Measurements from ENCODE around the gene SPAG17. TPM values are rescaled to one million over a fixed set of nuclear protein-coding genes. Genes with fewer than 3 reads are reported as not detected.
A peak's percentile ranks its signal among the peaks of the same experiment; 100 is the strongest.

Gene SPAG17
- total and polyA plus RNA-seq, 2 experiments from 2014 or later = 0.36 to 1.7 TPM

DNA sequence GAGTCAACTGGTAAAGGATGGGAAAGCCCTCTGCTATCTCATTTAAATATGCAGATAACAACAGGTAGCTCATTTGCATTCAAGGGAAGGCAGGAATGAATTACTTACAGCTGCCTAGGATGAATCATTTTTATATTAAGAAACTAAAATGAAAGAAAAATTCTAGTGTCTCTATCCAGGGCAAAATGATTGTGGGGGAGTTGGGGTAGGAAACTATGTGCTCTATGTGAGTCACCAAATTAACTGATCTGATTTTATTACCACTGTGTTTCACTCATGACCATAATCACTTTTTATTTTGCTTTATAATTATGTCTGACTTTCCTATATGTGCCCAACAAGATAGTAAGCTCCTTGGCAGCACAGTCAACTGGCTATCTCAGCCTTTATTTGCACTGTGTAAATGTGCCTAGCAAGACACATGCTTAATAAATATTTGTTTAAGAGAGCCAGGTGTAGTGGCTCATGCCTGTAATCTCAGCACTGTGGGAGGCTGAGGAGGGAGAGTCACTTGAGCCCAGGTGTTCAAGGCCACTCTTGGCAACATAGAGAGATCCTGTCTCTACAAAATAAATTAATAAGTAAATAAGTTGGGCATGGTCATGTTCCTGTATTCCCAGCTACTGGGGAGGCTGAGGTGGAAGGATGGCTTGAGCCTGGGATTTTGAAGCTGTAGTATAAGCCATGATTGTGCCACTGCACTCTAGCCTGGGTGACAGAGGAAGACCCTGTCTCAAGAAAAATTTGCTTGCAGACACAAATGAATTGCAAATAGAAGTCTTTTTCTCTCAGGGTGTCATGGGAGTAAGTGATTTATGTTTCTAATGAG, 84.1 kb downstream of the SPAG17 start:
- H3K27me3 ChIP-seq = no peaks in the 10 kb centered on the region
- no peaks in the 10 kb centered on the region for H3K79me2 ChIP-seq
- no peaks in the 10 kb centered on the region for H3K9me3 ChIP-seq (ENCODE audit: low read depth)
- H2AFZ ChIP-seq = no peak overlapping the region
- H3K9me2 ChIP-seq (replicated peaks; ENCODE audit: insufficient read depth) = no peaks in the 10 kb centered on the region
- no peaks in the 10 kb centered on the region for H4K20me1 ChIP-seq (ENCODE audit: insufficient read depth, poor library complexity, severe bottlenecking)
- H3K36me3 ChIP-seq (replicated peaks; ENCODE audit: insufficient read depth, low read depth) = no peaks in the 10 kb centered on the region
- no peak overlapping the region for H3K27ac ChIP-seq
- peak; percentile 18 for DNase-seq (ENCODE audit: low spot score)
- no peak overlapping the region for H3K4me2 ChIP-seq
- H3K4me3 ChIP-seq = no peak overlapping the region
- H3K4me1 ChIP-seq (ENCODE audit: insufficient read depth) = no peaks in the 10 kb centered on the region
- TF ChIP-seq CTCF (IDR thresholded peaks at IDR 0.05; ENCODE audit: poor library complexity) (no peak), EZH2 (IDR thresholded peaks at IDR 0.05; ENCODE audit: borderline replicate concordance) (no peak), EZH2phosphoT487 (IDR thresholded peaks at IDR 0.05; ENCODE audit: low read depth, severe bottlenecking, unreplicated experiment) (no peak)

DNA sequence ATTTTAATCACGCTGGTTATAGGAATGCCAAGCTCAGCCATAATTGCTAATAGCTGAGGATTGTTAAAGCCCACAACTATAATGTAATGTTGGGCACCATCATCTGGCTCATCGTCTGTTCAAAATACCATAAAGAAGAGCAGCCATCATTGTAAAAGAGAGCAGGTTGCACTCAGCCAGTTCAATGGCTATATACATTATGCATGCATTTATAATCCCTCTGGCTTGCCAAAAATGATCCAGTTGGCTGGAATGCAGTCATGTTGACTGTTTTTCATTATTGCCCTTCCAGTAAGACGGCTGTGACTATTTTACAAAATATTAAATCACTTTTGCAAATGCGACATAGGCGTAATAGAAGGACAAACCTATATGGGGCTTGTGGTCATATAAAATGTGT, 85.3 kb downstream of the SPAG17 start:
- no peak overlapping the region for H3K4me2 ChIP-seq
- no peaks in the 10 kb centered on the region for H3K27me3 ChIP-seq
- no peak overlapping the region for H2AFZ ChIP-seq
- H3K4me1 ChIP-seq (ENCODE audit: insufficient read depth) = no peaks in the 10 kb centered on the region
- no peak for DNase-seq (ENCODE audit: low spot score)
- H3K79me2 ChIP-seq = no peaks in the 10 kb centered on the region
- H4K20me1 ChIP-seq (ENCODE audit: insufficient read depth, poor library complexity, severe bottlenecking) = no peaks in the 10 kb centered on the region
- TF ChIP-seq EZH2phosphoT487 (IDR thresholded peaks at IDR 0.05; ENCODE audit: low read depth, severe bottlenecking, unreplicated experiment) (no peak), EZH2 (IDR thresholded peaks at IDR 0.05; ENCODE audit: borderline replicate concordance) (no peak), CTCF (IDR thresholded peaks at IDR 0.05; ENCODE audit: poor library complexity) (no peak)
- no peaks in the 10 kb centered on the region for H3K9me2 ChIP-seq (replicated peaks; ENCODE audit: insufficient read depth)
- 74% methylated on average over 5 of the region's 5 CpGs for WGBS (ENCODE audit: low lambda C conversion rate, missing lambda C conversion rate)
- no peak overlapping the region for H3K4me3 ChIP-seq
- no peaks in the 10 kb centered on the region for H3K36me3 ChIP-seq (replicated peaks; ENCODE audit: insufficient read depth, low read depth)
- no peak overlapping the region for H3K27ac ChIP-seq
- H3K9me3 ChIP-seq (ENCODE audit: low read depth) = no peaks in the 10 kb centered on the region

- Histone ChIP-seq H3K27me3 (no peaks in the 10 kb centered on the region), H3K4me1 (ENCODE audit: insufficient read depth) (no peaks in the 10 kb centered on the region), H3K4me2 (no peak overlapping the region), H2AFZ (no peak overlapping the region), H3K27ac (no peak overlapping the region), H4K20me1 (ENCODE audit: insufficient read depth, poor library complexity, severe bottlenecking) (no peaks in the 10 kb centered on the region), H3K9me2 (replicated peaks; ENCODE audit: insufficient read depth) (no peaks in the 10 kb centered on the region), H3K9me3 (ENCODE audit: low read depth) (no peaks in the 10 kb centered on the region), H3K4me3 (no peak overlapping the region), H3K36me3 (replicated peaks; ENCODE audit: insufficient read depth, low read depth) (no peaks in the 10 kb centered on the region), H3K79me2 (no peaks in the 10 kb centered on the region)
- TF ChIP-seq CTCF (IDR thresholded peaks at IDR 0.05; ENCODE audit: poor library complexity) (no peak), EZH2 (IDR thresholded peaks at IDR 0.05; ENCODE audit: borderline replicate concordance) (no peak), EZH2phosphoT487 (IDR thresholded peaks at IDR 0.05; ENCODE audit: low read depth, severe bottlenecking, unreplicated experiment) (no peak)
- no peak for DNase-seq (ENCODE audit: low spot score)
- WGBS (ENCODE audit: low lambda C conversion rate, missing lambda C conversion rate) = 69% methylated on average over 3 of the region's 3 CpGs
Measured at GRCh38 chr1:118097622-118098348, 87.2 kb downstream of the SPAG17 start.

Data from hepatocyte (in vitro differentiated cells).